ENCODE data around the gene LCE2D.

DNA sequence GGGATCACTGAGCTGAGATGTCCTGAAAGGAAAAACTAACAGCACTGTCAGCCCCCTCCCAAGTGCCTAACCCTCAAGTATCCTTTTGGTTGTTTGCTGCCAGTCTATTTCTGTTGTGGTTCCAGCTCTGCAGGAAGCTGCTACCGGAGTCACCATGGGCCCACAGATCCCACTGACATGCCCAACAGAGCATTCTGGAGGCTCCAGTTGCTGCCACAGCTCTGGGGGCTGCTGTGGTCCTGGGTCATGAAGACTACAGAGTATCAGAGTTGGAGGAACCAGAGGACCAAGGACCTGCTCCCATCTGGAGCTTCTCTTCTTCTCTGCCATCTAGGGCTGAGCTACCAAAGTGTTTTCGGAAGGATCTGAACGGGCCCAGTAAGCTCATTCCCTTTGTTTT is 41.2 kb upstream of the LCE2D start:
- TF ChIP-seq EP300 (IDR thresholded peaks at IDR 0.05) (no peak), POLR2A (IDR thresholded peaks at IDR 0.05) (no peak), POLR2AphosphoS5 (IDR thresholded peaks at IDR 0.05) (no peak)
- TF ChIP-seq, protein P1, sequence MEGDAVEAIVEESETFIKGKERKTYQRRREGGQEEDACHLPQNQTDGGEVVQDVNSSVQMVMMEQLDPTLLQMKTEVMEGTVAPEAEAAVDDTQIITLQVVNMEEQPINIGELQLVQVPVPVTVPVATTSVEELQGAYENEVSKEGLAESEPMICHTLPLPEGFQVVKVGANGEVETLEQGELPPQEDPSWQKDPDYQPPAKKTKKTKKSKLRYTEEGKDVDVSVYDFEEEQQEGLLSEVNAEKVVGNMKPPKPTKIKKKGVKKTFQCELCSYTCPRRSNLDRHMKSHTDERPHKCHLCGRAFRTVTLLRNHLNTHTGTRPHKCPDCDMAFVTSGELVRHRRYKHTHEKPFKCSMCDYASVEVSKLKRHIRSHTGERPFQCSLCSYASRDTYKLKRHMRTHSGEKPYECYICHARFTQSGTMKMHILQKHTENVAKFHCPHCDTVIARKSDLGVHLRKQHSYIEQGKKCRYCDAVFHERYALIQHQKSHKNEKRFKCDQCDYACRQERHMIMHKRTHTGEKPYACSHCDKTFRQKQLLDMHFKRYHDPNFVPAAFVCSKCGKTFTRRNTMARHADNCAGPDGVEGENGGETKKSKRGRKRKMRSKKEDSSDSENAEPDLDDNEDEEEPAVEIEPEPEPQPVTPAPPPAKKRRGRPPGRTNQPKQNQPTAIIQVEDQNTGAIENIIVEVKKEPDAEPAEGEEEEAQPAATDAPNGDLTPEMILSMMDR (IDR thresholded peaks at IDR 0.05): no peak

Data from upper lobe of left lung (tissue), 4 donors.